NB4 (cell line): ENCODE measurements around the gene NFS1.
A peak's percentile ranks its signal among the peaks of the same experiment; 100 is the strongest.
"Not testable (repeated sequence)": the region's sequence is repeated elsewhere in the genome, so short reads cannot be mapped to it uniquely, and the experiment has no call there.

Source experiments
- DNase-seq: peaks from one replicate; pipeline ENCODE4 v3.0.0; 2010; ENCODE audit warnings: low read depth
- H3K4me3 ChIP-seq: one replicate; pipeline ENCODE4 v1.5.1; 2011; ENCODE audit warnings: mild to moderate bottlenecking, low read depth, low read length, moderate library complexity
- CTCF ChIP-seq: IDR thresholded peaks from one replicate; pipeline ENCODE4 v1.5.1; 2012; ENCODE audit warnings: low read depth, low read length
- MYC ChIP-seq: IDR thresholded peaks from 2 replicates; pipeline ENCODE4 v1.6.1; 2011; ENCODE audit warnings: low read depth, low read length
- POLR2A ChIP-seq: IDR thresholded peaks from 2 replicates; pipeline ENCODE4 v1.6.1; 2011; ENCODE audit warnings: mild to moderate bottlenecking; ENCODE audit not compliant: insufficient read length; ENCODE audit errors: extremely low read depth
- TF ChIP-seq, protein P1 (sequence below): IDR thresholded peaks from 2 replicates; pipeline ENCODE4 v1.6.1; 2011; ENCODE audit warnings: low read depth, low read length

NFS1 gene

DNA sequence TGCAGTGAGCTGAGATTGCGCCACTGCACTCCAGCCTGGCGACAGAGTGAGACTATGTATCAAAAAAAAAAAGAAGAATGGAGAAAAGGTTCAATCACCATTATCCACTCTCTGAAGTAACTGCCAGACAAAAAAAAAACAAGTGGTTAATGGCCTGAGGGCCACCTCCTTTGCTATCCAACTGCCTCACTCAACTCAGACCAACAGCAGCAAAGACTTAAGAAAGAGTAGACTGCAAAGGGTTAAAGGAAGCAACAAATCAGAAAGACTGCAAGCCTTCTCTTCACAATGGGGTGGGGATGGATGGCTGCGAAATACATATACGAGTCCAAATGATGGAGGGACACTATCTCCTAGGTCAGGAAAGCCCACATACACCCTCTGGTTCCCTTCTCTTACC lies 3.2 kb downstream of the NFS1 start:
- DNase-seq, result no peak
- TF ChIP-seq CTCF, result no peak
- TF ChIP-seq POLR2A, result no peak
- no peak for TF ChIP-seq MYC
- TF ChIP-seq, protein P1, sequence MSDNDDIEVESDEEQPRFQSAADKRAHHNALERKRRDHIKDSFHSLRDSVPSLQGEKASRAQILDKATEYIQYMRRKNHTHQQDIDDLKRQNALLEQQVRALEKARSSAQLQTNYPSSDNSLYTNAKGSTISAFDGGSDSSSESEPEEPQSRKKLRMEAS, result no peak

DNA sequence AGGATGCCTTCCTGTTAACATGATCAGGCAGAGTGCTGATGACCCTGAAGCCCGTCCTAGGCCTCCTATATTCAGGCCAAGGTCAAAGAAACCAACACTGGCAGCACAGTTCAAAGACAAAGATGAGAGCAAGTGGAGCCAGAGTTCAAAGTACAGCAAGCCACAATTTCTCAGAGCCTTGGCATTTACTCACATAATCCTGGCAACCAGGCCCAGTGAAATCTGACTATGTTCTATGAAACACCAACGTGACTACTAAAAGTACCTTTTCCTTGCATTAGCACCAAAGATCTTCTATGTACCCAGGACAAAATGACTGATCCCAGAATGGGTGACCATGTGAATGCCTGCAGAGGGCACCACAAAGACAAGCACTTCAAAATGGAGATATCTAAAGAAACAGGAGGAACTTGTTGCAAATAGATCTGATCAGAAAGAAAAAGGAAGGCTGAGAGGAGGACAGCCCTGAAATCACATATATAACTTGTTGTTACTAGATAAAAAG lies 3.9 kb downstream of the NFS1 start:
- no peak overlapping the region for H3K4me3 ChIP-seq
- no peak for DNase-seq
- TF ChIP-seq CTCF (no peak), MYC (no peak), POLR2A (no peak)
- TF ChIP-seq, protein P1, result no peak

More for the DNA sequence above, 3.2 kb downstream of the NFS1 start:
- no peak overlapping the region for H3K4me3 ChIP-seq

DNA sequence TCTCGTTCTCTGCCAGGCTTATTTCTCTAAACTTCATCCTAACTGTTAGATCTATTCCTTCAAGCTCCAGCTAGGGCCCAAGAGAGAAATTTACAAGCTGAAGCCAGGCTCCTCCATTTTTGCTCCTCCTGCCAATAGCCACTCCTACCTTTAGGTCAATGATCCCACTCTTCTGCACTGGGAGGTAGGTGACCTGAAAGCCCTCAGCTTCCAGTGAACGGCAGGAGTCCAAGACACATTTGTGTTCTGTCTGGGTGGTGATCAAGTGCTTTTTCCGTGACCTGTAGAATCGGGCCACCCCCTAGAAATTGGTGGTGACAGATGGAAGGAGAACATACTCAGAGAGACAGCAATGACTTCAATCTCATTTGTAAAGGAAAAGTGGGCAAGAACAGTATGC lies 8.9 kb downstream of the NFS1 start:
- TF ChIP-seq, protein P1, result no peak
- TF ChIP-seq CTCF (no peak), POLR2A (no peak), MYC (no peak)
- DNase-seq, result no peak
- no peak overlapping the region for H3K4me3 ChIP-seq

GRCh38 chr20:35686872-35687271 lies 12.3 kb downstream of the NFS1 start:
- TF ChIP-seq CTCF, result peak; percentile 27
- DNase-seq, result peak; percentile 37
- not testable (repeated sequence) for H3K4me3 ChIP-seq

- H3K4me3 ChIP-seq, DNase-seq: not testable (repeated sequence)
Measured at GRCh38 chr20:35685368-35685767, 13.8 kb downstream of the NFS1 start.

GRCh38 chr20:35681960-35682359 lies 17.2 kb downstream of the NFS1 start:
- no peak overlapping the region for H3K4me3 ChIP-seq
- no peak for DNase-seq
- TF ChIP-seq CTCF (no peak), MYC (no peak), POLR2A (no peak)
- TF ChIP-seq, protein P1, result no peak
